ENCODE results near the gene COTL1. TPM values are rescaled to one million over a fixed set of nuclear protein-coding genes. Genes with fewer than 3 reads are reported as not detected.

Gene COTL1
- total RNA-seq, 2 experiments from 2014 or later = 837 to 887 TPM

- Mint-ChIP-seq H3K4me3 (peak overlapping the region; percentile 34), H3K27ac (peak overlapping the region; percentile 75), H3K36me3 (ENCODE audit: low read depth) (peaks cover 68% of the 10 kb centered on the region), H3K4me1 (ENCODE audit: low read depth) (peaks cover 75% of the 10 kb centered on the region), H3K27me3 (ENCODE audit: low read depth) (no peaks in the 10 kb centered on the region), H3K9me3 (ENCODE audit: insufficient read depth) (no peaks in the 10 kb centered on the region)
- CTCF ChIA-PET = interaction anchor here (0.7 to 1.5 kb wide), 3 partner anchors 16 to 83 kb away, joined by 3 to 5 read pairs (median 4); no protein-coding TSS in a partner anchor
- no peak for DNase-seq
- POLR2A ChIA-PET = interaction anchor here (0.6 kb wide), 1 partner anchor 8 kb away, joined by 3 read pairs; no protein-coding TSS in a partner anchor
- peak; percentile 31 for ATAC-seq
Observed at GRCh38 chr16:84656649-84657048, 38.8 kb upstream of the COTL1 start.

GRCh38 chr16:84654998-84655397 lies 37.1 kb upstream of the COTL1 start:
- H3K27ac Mint-ChIP-seq = no peak overlapping the region
- no peak overlapping the region for H3K4me3 Mint-ChIP-seq
- POLR2A ChIA-PET = no interaction called here

GRCh38 chr16:84654238-84654637 lies 36.4 kb upstream of the COTL1 start:
- peaks cover 71% of the 10 kb centered on the region for H3K36me3 Mint-ChIP-seq (ENCODE audit: low read depth)

More at GRCh38 chr16:84654998-84655397, 37.1 kb upstream of the COTL1 start:
- no peak for ATAC-seq
- peaks cover 80% of the 10 kb centered on the region for H3K4me1 Mint-ChIP-seq (ENCODE audit: low read depth)
- peaks cover 74% of the 10 kb centered on the region for H3K36me3 Mint-ChIP-seq (ENCODE audit: low read depth)
- no peak for DNase-seq
- no peaks in the 10 kb centered on the region for H3K9me3 Mint-ChIP-seq (ENCODE audit: insufficient read depth)
- H3K27me3 Mint-ChIP-seq (ENCODE audit: low read depth) = no peaks in the 10 kb centered on the region
- CTCF ChIA-PET = interaction anchor here (0.7 to 4.0 kb wide), 4 partner anchors 18 to 83 kb away, joined by 3 to 16 read pairs (median 6); no protein-coding TSS in a partner anchor

GRCh38 chr16:84652566-84652965 lies 34.7 kb upstream of the COTL1 start:
- H3K27ac Mint-ChIP-seq = no peak overlapping the region
- H3K36me3 Mint-ChIP-seq (ENCODE audit: low read depth) = peaks cover 54% of the 10 kb centered on the region
- peak; percentile 41 for ATAC-seq
- no peaks in the 10 kb centered on the region for H3K9me3 Mint-ChIP-seq (ENCODE audit: insufficient read depth)
- H3K4me3 Mint-ChIP-seq = no peak overlapping the region
- peaks cover 69% of the 10 kb centered on the region for H3K4me1 Mint-ChIP-seq (ENCODE audit: low read depth)
- peaks cover 3% of the 10 kb centered on the region for H3K27me3 Mint-ChIP-seq (ENCODE audit: low read depth)
- CTCF ChIA-PET = interaction anchor here (2.0 to 4.0 kb wide), 3 partner anchors 20 to 85 kb away, joined by 10 to 16 read pairs (median 11); no protein-coding TSS in a partner anchor
- POLR2A ChIA-PET = no interaction called here
- peak; percentile 79 for DNase-seq

More at GRCh38 chr16:84654238-84654637, 36.4 kb upstream of the COTL1 start:
- Mint-ChIP-seq H3K9me3 (ENCODE audit: insufficient read depth) (no peaks in the 10 kb centered on the region), H3K27me3 (ENCODE audit: low read depth) (no peaks in the 10 kb centered on the region), H3K4me1 (ENCODE audit: low read depth) (peaks cover 80% of the 10 kb centered on the region), H3K4me3 (no peak overlapping the region), H3K27ac (no peak overlapping the region)
- ATAC-seq (no peak), DNase-seq (no peak)
- CTCF ChIA-PET = interaction anchor here (0.7 to 4.0 kb wide), 5 partner anchors 18 to 85 kb away, joined by 3 to 16 read pairs (median 10); no protein-coding TSS in a partner anchor
- POLR2A ChIA-PET = no interaction called here

GRCh38 chr16:84650062-84650991 lies 32.4 kb upstream of the COTL1 start:
- Mint-ChIP-seq H3K9me3 (ENCODE audit: insufficient read depth) (no peaks in the 10 kb centered on the region), H3K4me1 (ENCODE audit: low read depth) (peaks cover 52% of the 10 kb centered on the region), H3K36me3 (ENCODE audit: low read depth) (peaks cover 42% of the 10 kb centered on the region), H3K4me3 (peak overlapping the region; percentile 27), H3K27me3 (ENCODE audit: low read depth) (peaks cover 12% of the 10 kb centered on the region), H3K27ac (no peak overlapping the region)
- DNase-seq (no peak), ATAC-seq (no peak)
- CTCF ChIA-PET = interaction anchor here (0.8 to 1.0 kb wide), 2 partner anchors 22 to 88 kb away, joined by 4 read pairs; no protein-coding TSS in a partner anchor
- POLR2A ChIA-PET = no interaction called here

GRCh38 chr16:84649511-84649861 lies 31.6 kb upstream of the COTL1 start:
- Mint-ChIP-seq H3K27ac (peak overlapping the region; percentile 54), H3K27me3 (ENCODE audit: low read depth) (peaks cover 17% of the 10 kb centered on the region), H3K4me3 (peak overlapping the region; percentile 72), H3K4me1 (ENCODE audit: low read depth) (peaks cover 49% of the 10 kb centered on the region), H3K9me3 (ENCODE audit: insufficient read depth) (no peaks in the 10 kb centered on the region), H3K36me3 (ENCODE audit: low read depth) (peaks cover 36% of the 10 kb centered on the region)
- DNase-seq = no peak
- ATAC-seq = no peak
- ChIA-PET CTCF (interaction anchor here (0.7 to 2.0 kb wide), 3 partner anchors 23 to 76 kb away, joined by 3 to 7 read pairs (median 5); no protein-coding TSS in a partner anchor), POLR2A (interaction anchor here (0.8 to 2.3 kb wide), 4 partner anchors 8 to 69 kb away, joined by 3 to 21 read pairs (median 5); no protein-coding TSS in a partner anchor)

GRCh38 chr16:84648595-84649510 lies 31.0 kb upstream of the COTL1 start:
- H3K36me3 Mint-ChIP-seq (ENCODE audit: low read depth) = peaks cover 30% of the 10 kb centered on the region
- peak overlapping the region; percentile 72 for H3K4me3 Mint-ChIP-seq
- H3K4me1 Mint-ChIP-seq (ENCODE audit: low read depth) = peaks cover 46% of the 10 kb centered on the region
- DNase-seq (peak; percentile 41), ATAC-seq (peak; percentile 63)
- ChIA-PET POLR2A (interaction anchor here (0.7 to 2.3 kb wide), 6 partner anchors 8 to 69 kb away, joined by 3 to 21 read pairs (median 3); no protein-coding TSS in a partner anchor), CTCF (interaction anchor here (0.7 to 2.0 kb wide), 5 partner anchors 23 to 141 kb away, joined by 3 to 7 read pairs (median 5); no protein-coding TSS in a partner anchor)
- H3K27ac Mint-ChIP-seq = peak overlapping the region; percentile 54
- H3K27me3 Mint-ChIP-seq (ENCODE audit: low read depth) = peaks cover 19% of the 10 kb centered on the region
- H3K9me3 Mint-ChIP-seq (ENCODE audit: insufficient read depth) = no peaks in the 10 kb centered on the region

GRCh38 chr16:84647828-84648594 lies 30.1 kb upstream of the COTL1 start, which contains the start of gene KLHL36:
KLHL36 (plus strand) TSS chr16:84648511; CDS start chr16:84650868, 2,357 bp downstream.
- ATAC-seq = peak; percentile 84
- Mint-ChIP-seq H3K27ac (peak within 1 kb of the TSS; percentile 71), H3K36me3 (ENCODE audit: low read depth) (peaks cover 27% of the 10 kb centered on the region), H3K9me3 (ENCODE audit: insufficient read depth) (no peaks in the 10 kb centered on the region), H3K4me3 (peak within 1 kb of the TSS; percentile 72), H3K27me3 (ENCODE audit: low read depth) (peaks cover 19% of the 10 kb centered on the region), H3K4me1 (ENCODE audit: low read depth) (peaks cover 40% of the 10 kb centered on the region)
- peak; percentile 66 for DNase-seq
- CTCF ChIA-PET = interaction anchor here (0.6 to 2.0 kb wide), 6 partner anchors 24 to 140 kb away, joined by 3 to 7 read pairs (median 5); no protein-coding TSS in a partner anchor
- POLR2A ChIA-PET = interaction anchor here (0.7 to 2.3 kb wide), 5 partner anchors 10 to 52 kb away, joined by 3 to 21 read pairs (median 4); no protein-coding TSS in a partner anchor

- no peak for ATAC-seq
Observed at GRCh38 chr16:84643674-84644073, 25.8 kb upstream of the COTL1 start.

GRCh38 chr16:84643180-84643583 lies 25.3 kb upstream of the COTL1 start:
- H3K4me1 Mint-ChIP-seq (ENCODE audit: low read depth) = peaks cover 42% of the 10 kb centered on the region
- no peaks in the 10 kb centered on the region for H3K9me3 Mint-ChIP-seq (ENCODE audit: insufficient read depth)
- POLR2A ChIA-PET = no interaction called here
- H3K4me3 Mint-ChIP-seq = no peak overlapping the region
- no peak for ATAC-seq
- H3K36me3 Mint-ChIP-seq (ENCODE audit: low read depth) = no peaks in the 10 kb centered on the region
- CTCF ChIA-PET = interaction anchor here (1.8 to 2.6 kb wide), 3 partner anchors 20 to 95 kb away, joined by 5 to 18 read pairs (median 12); no protein-coding TSS in a partner anchor
- no peak overlapping the region for H3K27ac Mint-ChIP-seq
- no peak for DNase-seq
- H3K27me3 Mint-ChIP-seq (ENCODE audit: low read depth) = peaks cover 19% of the 10 kb centered on the region

More at GRCh38 chr16:84643674-84644073, 25.8 kb upstream of the COTL1 start:
- DNase-seq = no peak
- H3K4me1 Mint-ChIP-seq (ENCODE audit: low read depth) = peaks cover 37% of the 10 kb centered on the region
- H3K27me3 Mint-ChIP-seq (ENCODE audit: low read depth) = peaks cover 19% of the 10 kb centered on the region
- CTCF ChIA-PET = interaction anchor here (1.8 kb wide), 1 partner anchor 94 kb away, joined by 5 read pairs; no protein-coding TSS in a partner anchor
- no peaks in the 10 kb centered on the region for H3K36me3 Mint-ChIP-seq (ENCODE audit: low read depth)
- POLR2A ChIA-PET = no interaction called here
- no peak overlapping the region for H3K27ac Mint-ChIP-seq
- H3K9me3 Mint-ChIP-seq (ENCODE audit: insufficient read depth) = no peaks in the 10 kb centered on the region
- H3K4me3 Mint-ChIP-seq = no peak overlapping the region
